Measurements from ENCODE around the gene TPCN2.

The TPCN2 gene

DNA sequence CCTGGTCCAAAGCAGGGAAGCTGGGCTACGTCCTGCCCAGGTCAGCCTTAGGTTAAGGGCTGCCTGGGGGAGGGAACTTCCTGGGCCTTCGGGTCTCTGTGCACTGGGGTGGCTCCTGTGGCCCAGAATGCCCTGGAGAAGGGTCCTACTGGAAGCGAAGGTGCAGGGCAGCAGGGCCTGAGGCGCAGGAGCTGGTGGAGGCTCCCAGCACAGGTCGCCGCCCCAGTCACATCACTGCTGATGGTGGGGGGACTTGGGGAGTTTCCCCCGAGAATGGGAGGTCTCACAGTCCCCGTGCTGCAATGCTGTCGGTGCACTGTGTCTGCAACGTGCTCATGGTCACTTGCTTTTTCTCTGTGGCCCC lies 106.2 kb downstream of the TPCN2 start:
- no peak for DNase-seq

DNA sequence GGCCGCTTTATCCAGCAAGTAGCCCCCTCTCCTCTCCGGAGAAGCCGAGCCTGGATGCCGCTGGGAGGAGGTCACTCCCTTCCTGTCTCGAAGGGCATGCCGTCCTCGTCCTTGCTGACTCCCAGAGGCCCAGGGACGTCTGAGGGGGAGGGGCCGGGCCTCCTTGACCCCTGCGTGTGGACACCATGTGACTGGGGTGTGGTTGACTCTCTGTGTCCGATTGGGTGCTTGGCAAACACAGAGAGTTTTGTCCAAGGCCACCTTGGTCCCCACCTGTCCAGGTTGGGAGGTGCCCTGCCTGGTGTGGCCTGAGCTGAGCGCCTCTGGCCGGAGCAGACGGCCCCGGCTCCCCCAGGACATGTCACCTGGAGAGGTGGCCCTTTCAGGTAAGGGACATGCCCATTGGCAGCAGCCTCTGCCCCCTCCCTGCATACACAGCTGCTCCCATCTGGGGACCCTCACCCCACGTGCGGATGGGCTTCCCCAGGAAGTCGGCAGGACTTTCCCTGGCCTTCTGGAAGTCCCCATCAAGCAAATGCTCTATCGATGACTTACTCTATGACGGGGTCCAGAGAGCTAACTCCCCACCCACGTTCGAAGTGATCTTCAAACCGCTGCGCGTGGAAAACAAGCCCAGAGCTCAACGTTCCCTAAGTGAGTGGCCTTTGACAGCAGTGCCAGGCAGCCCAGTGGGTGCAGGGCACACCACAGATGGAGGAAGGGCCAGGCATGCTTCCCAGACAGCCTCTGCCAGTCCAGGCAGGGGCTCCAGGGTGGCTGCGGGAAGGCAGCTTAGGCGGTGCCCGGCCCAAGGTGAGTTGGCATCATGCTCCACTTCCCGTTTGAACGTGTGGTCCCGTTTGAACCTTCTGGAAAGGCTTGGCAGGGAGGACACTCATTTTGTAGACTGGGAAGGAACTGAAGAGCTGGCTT lies 106.8 kb downstream of the TPCN2 start, which contains the start of gene SMIM38:
SMIM38 (plus strand) TSS at position 634 of the 933 bp plus-strand sequence. CDS start 1,912 bp downstream, outside the sequence.
- no peak for DNase-seq

DNA sequence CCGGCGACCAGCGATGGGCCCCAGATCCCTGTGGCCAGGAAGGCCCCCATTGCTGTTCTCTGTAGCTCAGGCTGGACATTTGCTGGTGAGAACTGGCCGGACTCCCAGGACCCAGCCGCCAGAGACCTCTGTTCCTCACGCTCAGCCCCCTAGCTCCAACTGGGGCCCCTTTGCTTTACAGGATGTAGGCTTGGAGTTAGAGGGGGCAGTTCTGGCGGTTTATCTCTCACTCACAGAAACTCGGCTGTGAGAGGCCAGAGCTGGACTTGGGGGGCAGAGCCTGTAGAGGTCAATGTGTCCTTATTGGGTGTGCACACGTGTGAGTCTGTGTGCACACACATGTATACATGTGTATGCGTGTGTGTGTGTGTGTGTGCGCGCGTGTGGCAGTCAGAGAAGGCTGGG lies 107.5 kb downstream of the TPCN2 start:
- no peak for DNase-seq

- DNase-seq = no peak
These were observed 108.0 kb downstream of the TPCN2 start for GRCh38 chr11:69156673-69157155.

DNA sequence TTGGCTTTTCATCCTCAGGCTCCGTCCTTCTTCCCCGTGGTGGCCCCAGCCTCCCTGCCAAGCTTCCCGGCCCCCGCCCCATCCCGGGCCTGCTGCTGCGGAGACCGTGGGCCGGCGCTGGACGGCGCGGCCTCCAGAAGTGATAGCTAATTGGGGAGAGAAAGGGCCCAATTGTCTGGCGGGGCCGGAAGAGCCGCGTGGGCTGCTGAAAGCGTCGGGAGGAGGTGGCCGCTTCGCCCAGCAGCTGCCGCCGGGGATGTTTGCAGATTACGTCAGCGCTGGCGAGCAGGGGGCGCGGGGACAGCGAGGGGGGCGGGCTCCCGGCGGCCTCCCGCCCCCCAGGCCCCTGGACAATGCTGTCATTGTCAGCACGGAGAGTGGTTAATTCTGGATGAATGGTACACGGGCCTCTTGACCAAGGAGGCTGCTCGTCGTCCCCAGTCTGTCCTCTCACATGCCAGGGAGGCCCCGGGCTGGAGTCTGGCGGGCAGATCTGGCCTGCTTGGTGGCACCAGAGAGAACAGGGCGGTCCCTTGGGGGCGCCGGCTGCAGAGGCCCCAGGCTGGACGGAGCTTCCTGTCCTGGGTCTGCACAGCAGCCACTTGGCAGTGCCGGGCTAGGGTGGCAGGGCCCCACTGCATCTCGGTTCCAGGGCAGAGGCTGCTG lies 108.6 kb downstream of the TPCN2 start:
- no peak for DNase-seq

- DNase-seq = no peak
These were observed 109.1 kb downstream of the TPCN2 start for GRCh38 chr11:69157822-69158231.

DNA sequence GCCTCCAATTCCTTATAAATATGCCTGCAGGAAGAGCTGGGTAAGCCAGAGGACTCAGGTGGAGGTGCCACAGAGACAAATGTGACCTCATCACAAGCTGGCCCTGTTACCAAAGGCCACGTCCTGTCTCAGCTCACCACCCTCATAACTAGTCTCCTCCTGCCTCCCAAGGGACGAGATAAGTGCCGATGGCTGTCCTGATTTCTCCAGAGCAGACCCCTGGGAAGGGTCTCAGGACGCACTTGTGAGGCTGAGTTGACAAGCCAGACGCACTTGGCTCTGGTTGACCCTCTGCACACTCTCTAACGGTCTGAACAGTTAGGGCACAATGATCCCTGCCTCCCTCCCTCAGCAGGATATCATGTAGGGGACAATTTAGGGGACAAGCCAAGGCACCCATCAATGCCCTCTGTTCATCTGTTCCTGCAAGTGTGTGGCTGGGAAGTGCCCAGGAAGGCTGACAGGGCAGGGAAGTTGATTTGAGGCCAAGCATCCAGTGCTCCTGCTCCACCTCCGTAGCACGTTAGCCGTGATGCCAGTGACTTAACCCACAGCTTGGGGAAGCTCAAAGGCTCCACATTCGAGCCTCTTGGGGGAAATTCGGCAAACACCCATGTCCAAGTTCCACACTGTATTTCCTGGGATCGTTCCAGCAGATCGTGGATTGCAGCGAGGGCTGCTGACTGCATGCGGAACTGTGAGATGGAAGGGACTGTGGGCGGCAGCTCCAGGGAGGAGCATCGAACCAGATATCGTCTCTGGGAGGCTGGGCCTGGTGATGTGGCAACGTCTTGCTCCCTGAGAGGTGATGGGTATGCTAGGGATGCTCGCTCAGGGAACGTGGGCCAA lies 109.8 kb downstream of the TPCN2 start:
- DNase-seq = no peak

GRCh38 chr11:69159150-69159852 lies 110.6 kb downstream of the TPCN2 start:
- no peak for DNase-seq

DNA sequence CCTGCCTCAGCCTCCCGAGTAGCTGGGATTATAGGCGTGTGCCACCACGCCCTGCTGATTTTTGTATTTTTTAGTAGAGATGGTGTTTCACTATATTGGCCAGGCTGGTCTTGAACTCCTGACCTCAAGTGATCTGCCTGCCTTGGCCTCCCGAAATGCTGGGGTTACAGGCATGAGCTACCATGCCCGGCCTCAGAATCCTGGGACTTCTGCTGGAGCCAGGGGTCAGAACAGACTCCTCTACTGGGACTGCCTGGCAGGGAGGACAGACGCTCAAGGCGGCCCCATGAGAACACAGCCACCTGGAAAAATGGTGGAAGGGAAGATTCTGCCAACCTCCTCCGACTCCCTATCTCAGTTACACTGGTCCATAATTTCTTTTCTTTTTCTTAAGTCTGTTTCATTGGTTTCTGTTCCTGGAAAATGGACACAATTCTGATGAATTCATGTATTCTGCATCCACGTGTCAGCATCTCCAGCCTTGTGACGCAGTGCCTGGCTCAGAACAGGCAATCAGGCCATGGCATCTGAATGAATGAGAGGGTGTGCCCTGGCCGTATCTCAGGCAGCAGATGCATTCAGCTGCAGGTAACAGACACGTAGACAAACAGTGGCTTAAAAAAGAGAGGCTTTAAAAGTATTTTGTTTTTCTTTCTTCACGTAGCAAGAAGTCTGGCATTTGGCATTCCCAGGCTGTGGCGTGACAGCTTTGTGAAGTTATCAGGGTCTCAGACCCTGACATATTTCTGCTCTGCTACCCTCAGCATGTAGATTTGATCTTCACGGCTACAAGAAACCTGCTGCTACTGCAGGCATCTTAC lies 111.8 kb downstream of the TPCN2 start:
- DNase-seq = no peak

GRCh38 chr11:69161117-69161407 lies 112.3 kb downstream of the TPCN2 start:
- no peak for DNase-seq

DNA sequence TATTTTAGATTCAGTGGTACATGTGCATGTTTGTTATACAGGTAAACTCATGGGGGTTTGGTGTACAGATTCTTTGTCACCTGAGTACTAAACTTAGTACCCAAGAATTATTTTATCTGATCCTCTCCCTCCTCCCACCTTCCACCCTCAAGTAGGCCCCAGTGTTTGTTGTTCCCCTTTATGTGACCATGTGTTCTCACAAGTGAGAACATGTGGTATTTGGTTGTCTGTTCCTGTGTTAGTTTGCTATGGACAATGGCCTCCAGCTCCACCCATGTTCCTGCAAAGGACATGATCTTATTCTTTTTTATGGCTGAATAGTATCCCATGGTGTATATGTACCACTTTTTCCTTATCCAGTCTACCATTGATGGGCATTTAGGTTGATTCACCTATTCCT lies 113.8 kb downstream of the TPCN2 start:
- no peak for DNase-seq

- DNase-seq = no peak
These were observed 115.1 kb downstream of the TPCN2 start for GRCh38 chr11:69163842-69164241.

- no peak for DNase-seq
These were observed 116.1 kb downstream of the TPCN2 start for GRCh38 chr11:69164824-69165223.

DNA sequence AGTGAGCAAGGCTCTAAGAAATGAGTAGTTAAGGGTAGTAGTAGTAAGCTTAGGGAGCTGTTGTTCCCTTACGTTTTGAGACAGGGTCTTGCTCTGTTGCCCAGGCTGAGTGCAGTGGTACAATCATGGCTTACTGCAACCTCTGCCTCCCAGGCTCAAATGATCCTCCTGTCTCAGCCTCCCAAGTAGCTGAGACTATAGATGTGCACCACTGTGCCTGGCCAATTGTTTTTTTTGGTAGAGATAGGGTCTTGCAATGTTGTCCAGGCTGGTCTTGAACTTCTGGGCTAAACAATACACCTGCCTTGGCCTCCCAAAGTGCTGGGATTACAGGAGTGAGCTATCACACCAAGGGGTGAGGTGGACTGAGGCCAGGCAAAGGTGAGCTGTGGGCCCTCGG lies 117.0 kb downstream of the TPCN2 start:
- no peak for DNase-seq

- DNase-seq = peak in 1 of 2 donors; percentile 74
These were observed 117.7 kb downstream of the TPCN2 start for GRCh38 chr11:69166218-69167115.

DNA sequence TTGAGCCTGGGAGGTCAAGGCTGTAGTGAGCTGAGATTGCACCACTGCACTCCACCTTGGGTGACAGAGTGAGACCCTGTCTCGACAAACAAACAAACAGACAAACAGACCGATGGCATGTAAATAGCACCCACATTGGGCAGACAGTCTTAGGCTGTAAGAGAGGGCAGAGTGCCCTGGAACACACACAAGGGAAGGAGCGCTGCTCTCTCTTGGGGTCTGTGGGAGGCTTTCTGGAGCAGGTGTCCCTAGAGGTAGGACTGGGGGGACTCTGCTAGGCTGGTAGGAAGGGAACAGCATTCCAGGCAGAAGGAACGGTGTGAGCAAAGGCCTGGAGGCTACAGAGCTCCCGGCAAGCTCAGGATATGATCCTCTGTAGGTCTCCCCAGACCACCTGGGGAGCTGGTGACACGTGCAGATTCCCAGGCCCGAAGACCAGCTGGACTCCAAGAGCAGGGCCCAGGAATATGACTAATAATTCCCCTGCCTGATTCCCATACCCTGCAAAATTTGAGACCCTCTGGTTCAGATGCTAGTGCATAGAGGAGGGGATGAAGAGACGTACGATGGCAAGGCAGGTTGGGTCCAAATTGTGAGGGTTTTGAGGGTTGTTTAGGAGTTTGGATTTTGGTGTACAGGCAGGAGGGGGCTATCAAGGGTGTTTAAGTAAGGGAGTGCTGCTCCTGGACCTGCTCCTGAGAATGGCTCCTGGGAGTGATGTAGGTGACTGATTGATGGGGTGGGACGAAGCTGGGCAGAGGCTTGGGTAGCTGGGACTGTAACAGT lies 118.6 kb downstream of the TPCN2 start:
- DNase-seq = no peak

- no peak for DNase-seq
These were observed 119.4 kb downstream of the TPCN2 start for GRCh38 chr11:69167916-69168691.

GRCh38 chr11:69169479-69169878 lies 120.7 kb downstream of the TPCN2 start:
- no peak for DNase-seq

- no peak for DNase-seq
These were observed 122.0 kb downstream of the TPCN2 start for GRCh38 chr11:69170704-69171103.

Measured in bone marrow (tissue), 2 donors.